K562 (cell line): ENCODE results near the gene RHPN2. TPM values are rescaled to one million over a fixed set of nuclear protein-coding genes. Genes with fewer than 3 reads are reported as not detected.

Experiments used
- ATAC-seq: fragments of 200-7000 bp; cut with Tn5 transposase; 3 replicates; pipeline ENCODE4 v1.9.1; 2020; ENCODE audit warnings: moderate library complexity
- BruUV-seq: library from RNA; stranded (reverse); fragments of 400-500 nt; replicated peaks from 2 replicates; lab custom pipeline; 2021; lab: Mats Ljungman, UMichigan
- CTCF ChIA-PET: fragments of 300-600 bp; formaldehyde crosslinking; extraction: SDS; loops from one replicate; lab custom pipeline; 2021; ENCODE audit warnings: low intra/inter-chr PET ratio; lab: Yijun Ruan, JAX
- POLR2A ChIA-PET: fragments of 300-600, 350-650 bp; sonication (Branson Sonifier 250); formaldehyde crosslinking; extraction: SDS; loops from one replicate; lab custom pipeline; 2021; ENCODE audit warnings: antibody characterized with exemption, inconsistent platforms; lab: Yijun Ruan, JAX
- DNase-seq, 4 experiments: peaks; one replicate each; pipeline versions ENCODE4 v3.0.0 to v3.0.0-alpha.2; 2011 to 2018; ENCODE audit warnings: low spot score in 3 of 4, mixed read lengths in 3 of 4; ENCODE audit errors: extremely low read depth in 1 of 4
- FAIRE-seq: peaks from 2 replicates; lab custom pipeline; 2011; peaks lifted over from hg19 to GRCh38; lab: Jason Lieb, UNC
- H2AFZ ChIP-seq: 2 replicates; pipeline ENCODE4 v1.6.0; 2011; ENCODE audit warnings: low read depth, low read length, control low read depth, inconsistent platforms
- H3K27ac ChIP-seq: fragments of 200-600 bp; 3 replicates; pipeline ENCODE4 v1.8.0; 2011; ENCODE audit warnings: low read depth, mild to moderate bottlenecking, control low read depth, inconsistent platforms, low read length, moderate library complexity, mixed read lengths; ENCODE audit errors: extremely low read depth
- H3K27me3 ChIP-seq, 2 experiments: fragments of 300-600 bp in 1 of 2; 2 replicates in 1 of 2; 3 replicates in 1 of 2; pipeline versions ENCODE4 v1.6.0 to v1.8.0; 2011; ENCODE audit warnings: inconsistent platforms in 2 of 2, low read length in 2 of 2, mild to moderate bottlenecking in 1 of 2, mixed read lengths in 1 of 2, moderate library complexity in 1 of 2; ENCODE audit not compliant: control insufficient read depth in 2 of 2, insufficient read depth in 2 of 2
- H3K36me3 ChIP-seq: fragments of 300-600 bp; 3 replicates; pipeline ENCODE4 v1.8.0; 2011; ENCODE audit warnings: mild to moderate bottlenecking, low read length, inconsistent platforms; ENCODE audit not compliant: control insufficient read depth, insufficient read depth
- H3K4me1 ChIP-seq, 2 experiments: fragments of 200-600 bp in 1 of 2; replicated peaks in 1 of 2; 2 replicates in 1 of 2; 3 replicates in 1 of 2; pipeline versions ENCODE4 v1.5.1 to v1.8.0; 2011; ENCODE audit warnings: inconsistent platforms in 2 of 2, low read length in 2 of 2, mild to moderate bottlenecking in 1 of 2, mixed read lengths in 1 of 2, moderate library complexity in 1 of 2; ENCODE audit not compliant: control insufficient read depth in 2 of 2, insufficient read depth in 2 of 2
- H3K4me2 ChIP-seq: 2 replicates; pipeline ENCODE4 v1.6.1; 2011; ENCODE audit warnings: low read length, control low read depth, inconsistent platforms, mixed read lengths; ENCODE audit not compliant: insufficient read depth
- H3K4me3 ChIP-seq: fragments of 200-600 bp; sonication (generic), shearing (Covaris generic); 2 replicates; pipeline ENCODE4 v1.5.1; 2016; ENCODE audit warnings: control low read depth, inconsistent platforms
- H3K79me2 ChIP-seq: fragments of 200-600 bp; 3 replicates; pipeline ENCODE4 v1.8.0; 2011; ENCODE audit warnings: low read length, inconsistent platforms; ENCODE audit not compliant: control insufficient read depth, insufficient read depth
- H3K9ac ChIP-seq, 2 experiments: 2 replicates each; pipeline versions ENCODE4 v1.6.0 to v1.6.1; 2011; ENCODE audit warnings: low read depth in 2 of 2, low read length in 2 of 2, control low read depth in 1 of 2, inconsistent platforms in 1 of 2, mild to moderate bottlenecking in 1 of 2, mixed read lengths in 1 of 2; ENCODE audit not compliant: insufficient read depth in 1 of 2
- H3K9me1 ChIP-seq: one replicate; pipeline ENCODE4 v1.6.0; 2011; ENCODE audit warnings: inconsistent platforms, mild to moderate bottlenecking, low read length, moderate library complexity; ENCODE audit not compliant: control insufficient read depth, insufficient read depth
- H3K9me3 ChIP-seq: replicated peaks from 2 replicates; pipeline ENCODE4 v1.5.1; 2011; ENCODE audit warnings: low read depth, low read length, inconsistent platforms; ENCODE audit not compliant: control insufficient read depth, insufficient read depth
- H4K20me1 ChIP-seq: replicated peaks from 2 replicates; pipeline ENCODE4 v1.6.1; 2011; ENCODE audit warnings: low read length, inconsistent platforms, mixed read lengths; ENCODE audit not compliant: control insufficient read depth, insufficient read depth
- EHMT2 ChIP-seq: fragments of 450-650 bp; IDR thresholded peaks from 2 replicates; pipeline ENCODE4 v1.6.1; 2018; ENCODE audit warnings: antibody characterized with exemption
- MAX ChIP-seq: sonication (generic); formaldehyde crosslinking; IDR thresholded peaks from 2 replicates; pipeline ENCODE4 v1.9.0; 2022; ENCODE audit warnings: mild to moderate bottlenecking, missing genetic modification reagents
- MLX ChIP-seq, 2 experiments: fragments of 450-650 bp in 1 of 2; sonication (generic) in 1 of 2; formaldehyde crosslinking; conservative IDR thresholded peaks; 2 replicates each; pipeline versions ENCODE4 v1.4.0 to v1.8.1; 2020 to 2022; ENCODE audit warnings: mild to moderate bottlenecking in 1 of 2, missing genetic modification reagents in 1 of 2
- STAT5B ChIP-seq: fragments of 250-450 bp; sonication (Bioruptor Pico); IDR thresholded peaks from 2 replicates; pipeline ENCODE4 v1.8.0; 2021; ENCODE audit warnings: mild to moderate bottlenecking, inconsistent platforms
- THRB ChIP-seq: fragments of 450-650 bp; formaldehyde crosslinking; conservative IDR thresholded peaks from 2 replicates; pipeline ENCODE4 v1.4.0; 2022; ENCODE audit warnings: mild to moderate bottlenecking, missing genetic modification characterization
- WGBS: fragments of 100-300 bp; shearing (Covaris generic); methylation state at CpG from one replicate; pipeline ENCODE4 v1.1.6; 2016; ENCODE audit warnings: low coverage, mixed read lengths; ENCODE audit not compliant: insufficient coverage; ENCODE audit errors: missing lambda C conversion rate; 5-methylcytosine and 5-hydroxymethylcytosine counted together
- in situ Hi-C: fragments of 300-500 bp; cut with MboI; formaldehyde crosslinking; loops from 4 replicates; pipeline ENCODE4 v1.15.0; 2018; ENCODE audit warnings: inconsistent platforms, mixed read lengths
- intact Hi-C: fragments of 100-400 bp; cut with micrococcal nuclease; formaldehyde crosslinking; loops from 2 replicates; pipeline ENCODE4 v1.14.2; 2022
- polyA plus RNA-seq, 8 experiments: library from polyadenylated mRNA; depleted of rRNA in 4 of 8; stranded (reverse) in 5 of 8; unstranded in 3 of 8; fragments of >200 nt; fragmentation: Nextera tagmentation in 2 of 8; fragmentation: Illumina TruSeq in 1 of 8; extraction: Ambion mirVana in 2 of 8; extraction: Trizol in 1 of 8; gene quantifications; 2 replicates each; pipeline versions ENCODE4 v1.2.1 to v1.2.3, GENCODE V29; 2011 to 2014; ENCODE audit warnings: inconsistent platforms in 1 of 8, missing spikeins in 1 of 8
- total RNA-seq, 7 experiments: library from RNA; depleted of rRNA in 6 of 7; stranded (reverse); fragments of >200 nt in 6 of 7; fragmentation: Illumina TruSeq in 2 of 7; extraction: Trizol in 2 of 7; gene quantifications; 2 replicates each; pipeline versions ENCODE4 v1.2.1 to v1.2.3, GENCODE V29; 2011 to 2021; ENCODE audit warnings: low replicate concordance in 1 of 7

The RHPN2 gene
- total and polyA plus RNA-seq, 9 of the 15 experiments (the other 6 are each of a cell fraction or from before 2014, with no cell fraction given) = 0.63 to 9.9 (median 3.2) TPM

GRCh38 chr19:33050110-33050509 is 14.6 kb downstream of the RHPN2 start:
- no peak for FAIRE-seq
- 88% methylated on average over 3 of the region's 3 CpGs for WGBS
- in situ Hi-C loops = no loop called here

More at GRCh38 chr19:33050110-33050509, 14.6 kb downstream of the RHPN2 start:
- BruUV-seq = no TSS peak
- no peak for DNase-seq
- no peak overlapping the region for H2AFZ ChIP-seq
- H4K20me1 ChIP-seq = peaks cover 9% of the 10 kb centered on the region
- H3K36me3 ChIP-seq = no peaks in the 10 kb centered on the region
- intact Hi-C loops = no loop called here
- H3K4me3 ChIP-seq = no peak overlapping the region
- TF ChIP-seq STAT5B (CRISPR knock-in tag) (no peak), EHMT2 (no peak), MAX (CRISPR knock-in tag) (no peak), MLX (CRISPR knock-in tag; conservative IDR thresholded peaks at IDR 0.05) (no peak), THRB (no peak)
- peaks cover 9 to 11% of the 10 kb centered on the region in 2 experiments; a peak in 4 of 5 replicates for H3K4me1 ChIP-seq
- no peaks in the 10 kb centered on the region for H3K79me2 ChIP-seq
- H3K27ac ChIP-seq = no peak overlapping the region
- 0 out of 2 replicates have a peak, but pooled peaks cover 2% of the 10 kb centered on the region for H3K9me3 ChIP-seq
- ChIA-PET POLR2A (no interaction called here), CTCF (no interaction called here)
- no peak overlapping the region for H3K9ac ChIP-seq
- no peak for ATAC-seq
- no peaks in the 10 kb centered on the region for H3K9me1 ChIP-seq
- no peaks in the 10 kb centered on the region for H3K27me3 ChIP-seq
- no peak overlapping the region for H3K4me2 ChIP-seq
